ENCODE results near the gene PRDM15.

DNA sequence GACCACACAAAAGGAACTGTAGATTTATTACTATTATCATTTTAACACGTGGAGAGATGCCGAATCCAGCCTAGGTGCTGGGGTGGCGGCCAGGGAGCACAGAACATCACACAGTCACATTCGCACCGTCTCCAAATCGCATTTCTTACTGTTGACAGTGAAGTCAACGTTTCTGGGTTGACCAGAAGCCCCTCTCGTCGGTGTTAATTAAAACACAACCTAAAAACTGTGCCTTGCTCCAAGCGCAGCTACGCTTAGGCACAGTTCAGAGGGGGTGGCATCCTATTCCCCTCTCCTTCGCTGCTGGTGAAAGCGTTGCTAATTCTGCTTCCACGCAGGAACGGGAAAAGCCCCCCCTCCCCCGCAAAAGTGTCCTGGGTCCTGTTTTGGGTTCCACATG is 116.4 kb downstream of the PRDM15 start:
- no peak for TF ChIP-seq FOXA1 (IDR thresholded peaks at IDR 0.05)
- TF ChIP-seq, protein P1, sequence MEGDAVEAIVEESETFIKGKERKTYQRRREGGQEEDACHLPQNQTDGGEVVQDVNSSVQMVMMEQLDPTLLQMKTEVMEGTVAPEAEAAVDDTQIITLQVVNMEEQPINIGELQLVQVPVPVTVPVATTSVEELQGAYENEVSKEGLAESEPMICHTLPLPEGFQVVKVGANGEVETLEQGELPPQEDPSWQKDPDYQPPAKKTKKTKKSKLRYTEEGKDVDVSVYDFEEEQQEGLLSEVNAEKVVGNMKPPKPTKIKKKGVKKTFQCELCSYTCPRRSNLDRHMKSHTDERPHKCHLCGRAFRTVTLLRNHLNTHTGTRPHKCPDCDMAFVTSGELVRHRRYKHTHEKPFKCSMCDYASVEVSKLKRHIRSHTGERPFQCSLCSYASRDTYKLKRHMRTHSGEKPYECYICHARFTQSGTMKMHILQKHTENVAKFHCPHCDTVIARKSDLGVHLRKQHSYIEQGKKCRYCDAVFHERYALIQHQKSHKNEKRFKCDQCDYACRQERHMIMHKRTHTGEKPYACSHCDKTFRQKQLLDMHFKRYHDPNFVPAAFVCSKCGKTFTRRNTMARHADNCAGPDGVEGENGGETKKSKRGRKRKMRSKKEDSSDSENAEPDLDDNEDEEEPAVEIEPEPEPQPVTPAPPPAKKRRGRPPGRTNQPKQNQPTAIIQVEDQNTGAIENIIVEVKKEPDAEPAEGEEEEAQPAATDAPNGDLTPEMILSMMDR (IDR thresholded peaks at IDR 0.05; ENCODE audit: low read depth, low read length, missing input control): no peak

Measured in liver (tissue), 2 donors.